Measurements from ENCODE around the gene CDHR5. TPM values are rescaled to one million over a fixed set of nuclear protein-coding genes. Genes with fewer than 3 reads are reported as not detected.

CDHR5 gene
- total RNA-seq, 2 experiments from 2014 or later = not detected

- no peak overlapping the region for H3K4me3 Mint-ChIP-seq
- no peak for DNase-seq
- intact Hi-C loops (cut with micrococcal nuclease) = no loop called here
Observed at GRCh38 chr11:573146-573759, 51.5 kb downstream of the CDHR5 start.

GRCh38 chr11:571802-572185 lies 53.0 kb downstream of the CDHR5 start:
- Mint-ChIP-seq H3K4me1 (ENCODE audit: low read depth) (peaks cover 13% of the 10 kb centered on the region), H3K4me3 (no peak overlapping the region), H3K27me3 (peaks cover 11% of the 10 kb centered on the region), H3K36me3 (ENCODE audit: low read depth) (peaks cover 11% of the 10 kb centered on the region), H3K9me3 (no peaks in the 10 kb centered on the region), H3K27ac (no peak overlapping the region)
- ATAC-seq (no peak), DNase-seq (no peak)
- no peak for TF ChIP-seq CTCF (IDR thresholded peaks at IDR 0.05)
- intact Hi-C loops (cut with micrococcal nuclease) = no loop called here
- ChIA-PET POLR2A (interaction anchor here (1.2 kb wide), 1 partner anchor 8 kb away, joined by 3 read pairs; no protein-coding TSS in a partner anchor), CTCF (no interaction called here)

More at GRCh38 chr11:573146-573759, 51.5 kb downstream of the CDHR5 start:
- H3K36me3 Mint-ChIP-seq (ENCODE audit: low read depth) = peaks cover 13% of the 10 kb centered on the region
- POLR2A ChIA-PET = interaction anchor here (0.6 to 1.2 kb wide), 2 partner anchors 10 to 160 kb away, joined by 3 read pairs; no protein-coding TSS in a partner anchor
- no peak for TF ChIP-seq CTCF (IDR thresholded peaks at IDR 0.05)
- peaks cover 11% of the 10 kb centered on the region for H3K27me3 Mint-ChIP-seq
- peaks cover 20% of the 10 kb centered on the region for H3K4me1 Mint-ChIP-seq (ENCODE audit: low read depth)
- H3K9me3 Mint-ChIP-seq = no peaks in the 10 kb centered on the region
- no peak for ATAC-seq
- no peak overlapping the region for H3K27ac Mint-ChIP-seq
- CTCF ChIA-PET = no interaction called here

GRCh38 chr11:569158-569885 lies 55.4 kb downstream of the CDHR5 start:
- peaks cover 4% of the 10 kb centered on the region for H3K4me1 Mint-ChIP-seq (ENCODE audit: low read depth)
- no peak for TF ChIP-seq CTCF (IDR thresholded peaks at IDR 0.05)
- peak overlapping the region; percentile 81 for H3K4me3 Mint-ChIP-seq
- intact Hi-C loops (cut with micrococcal nuclease) = no loop called here
- ATAC-seq (no peak), DNase-seq (no peak)
- H3K27me3 Mint-ChIP-seq = peaks cover 3% of the 10 kb centered on the region
- ChIA-PET POLR2A (interaction anchor here (0.6 to 1.3 kb wide), 4 partner anchors 9 to 342 kb away, joined by 3 to 5 read pairs (median 4); partner anchors contain the start of genes DEAF1, HRAS and TMEM80), CTCF (interaction anchor here (1.3 kb wide), 2 partner anchors 15 kb away, joined by 4 read pairs; no protein-coding TSS in a partner anchor)
- H3K9me3 Mint-ChIP-seq = no peaks in the 10 kb centered on the region
- H3K27ac Mint-ChIP-seq = peak overlapping the region; percentile 73
- peaks cover 19% of the 10 kb centered on the region for H3K36me3 Mint-ChIP-seq (ENCODE audit: low read depth)

GRCh38 chr11:568306-569157 lies 56.2 kb downstream of the CDHR5 start:
- ChIA-PET POLR2A (interaction anchor here (0.5 to 1.5 kb wide), 6 partner anchors 9 to 341 kb away, joined by 3 to 7 read pairs (median 4); partner anchors contain the start of gene HRAS), CTCF (interaction anchor here (1.3 kb wide), 1 partner anchor 14 kb away, joined by 4 read pairs; no protein-coding TSS in a partner anchor)
- peak; percentile 94 for DNase-seq
- intact Hi-C loops (cut with micrococcal nuclease) = no loop called here
- H3K9me3 Mint-ChIP-seq = no peaks in the 10 kb centered on the region
- H3K4me3 Mint-ChIP-seq = peak overlapping the region; percentile 88
- no peaks in the 10 kb centered on the region for H3K27me3 Mint-ChIP-seq
- no peak for TF ChIP-seq CTCF (IDR thresholded peaks at IDR 0.05)
- ATAC-seq = peak; percentile 94
- H3K27ac Mint-ChIP-seq = no peak overlapping the region
- peaks cover 22% of the 10 kb centered on the region for H3K36me3 Mint-ChIP-seq (ENCODE audit: low read depth)
- H3K4me1 Mint-ChIP-seq (ENCODE audit: low read depth) = no peaks in the 10 kb centered on the region

Measured in activated CD8-positive, alpha-beta T cell treated with anti-CD3 and anti-CD28 coated beads for 36 hours (primary cell).